GM12891 (cell line): Measurements from ENCODE around the gene FHIP1B.

Source experiments
- DNase-seq: peaks from one replicate; pipeline ENCODE4 v3.0.0; 2011; ENCODE audit warnings: low spot score; ENCODE audit not compliant: insufficient read length
- FAIRE-seq: peaks from 2 replicates; lab custom pipeline; 2011; peaks lifted over from hg19 to GRCh38; lab: Jason Lieb, UNC
- PAX5 ChIP-seq: IDR thresholded peaks from 2 replicates; pipeline ENCODE4 v1.6.1; 2011; ENCODE audit warnings: low read length, moderate library complexity, mild to moderate bottlenecking; ENCODE audit not compliant: insufficient read depth, severe bottlenecking
- POLR2A ChIP-seq: IDR thresholded peaks from 2 replicates; pipeline ENCODE4 v1.6.1; 2011; ENCODE audit warnings: low read depth, low read length, control low read depth
- POLR2AphosphoS5 ChIP-seq: IDR thresholded peaks from 2 replicates; pipeline ENCODE4 v1.6.1; 2011; ENCODE audit warnings: low read depth, low read length, control low read depth
- POU2F2 ChIP-seq: IDR thresholded peaks from 2 replicates; pipeline ENCODE4 v1.6.1; 2011; ENCODE audit warnings: low read depth, mild to moderate bottlenecking, control low read depth, low read length, moderate library complexity
- SPI1 ChIP-seq: IDR thresholded peaks from 2 replicates; pipeline ENCODE4 v1.6.1; 2011; ENCODE audit warnings: low read depth, low read length, control low read depth
- TAF1 ChIP-seq: IDR thresholded peaks from 2 replicates; pipeline ENCODE4 v1.6.1; 2011; ENCODE audit warnings: low read depth, low read length, control low read depth

Gene FHIP1B

GRCh38 chr11:6241316-6241715 lies 6.9 kb upstream of the FHIP1B start:
- DNase-seq: no peak
- TF ChIP-seq PAX5: no peak
- no peak for TF ChIP-seq POU2F2
- no peak for TF ChIP-seq POLR2A
- no peak for TF ChIP-seq POLR2AphosphoS5
- TF ChIP-seq TAF1: no peak
- TF ChIP-seq SPI1: no peak
- FAIRE-seq: no peak

GRCh38 chr11:6240781-6241180 lies 6.3 kb upstream of the FHIP1B start:
- TF ChIP-seq TAF1 (no peak), POLR2A (no peak), SPI1 (no peak), POLR2AphosphoS5 (no peak), PAX5 (no peak), POU2F2 (no peak)
- FAIRE-seq (no peak), DNase-seq (no peak)

- FAIRE-seq (no peak), DNase-seq (no peak)
- no peak for TF ChIP-seq POU2F2
- TF ChIP-seq POLR2A: no peak
- no peak for TF ChIP-seq TAF1
- no peak for TF ChIP-seq SPI1
- TF ChIP-seq POLR2AphosphoS5: no peak
- TF ChIP-seq PAX5: no peak
Observed at GRCh38 chr11:6240139-6240538, 5.7 kb upstream of the FHIP1B start.

- TF ChIP-seq POLR2AphosphoS5 (no peak), POLR2A (no peak), POU2F2 (no peak), SPI1 (no peak), TAF1 (no peak), PAX5 (no peak)
- no peak for FAIRE-seq
- no peak for DNase-seq
Observed at GRCh38 chr11:6238902-6239301, 4.5 kb upstream of the FHIP1B start, which contains the start of gene CNGA4. Gene CNGA4 (plus strand): TSS chr11:6239089. CDS start chr11:6239207, 118 bp downstream.

- FAIRE-seq (no peak), DNase-seq (no peak)
- no peak for TF ChIP-seq TAF1
- TF ChIP-seq PAX5: no peak
- no peak for TF ChIP-seq POLR2A
- no peak for TF ChIP-seq POLR2AphosphoS5
- no peak for TF ChIP-seq POU2F2
- TF ChIP-seq SPI1: no peak
Observed at GRCh38 chr11:6237761-6238302, 3.4 kb upstream of the FHIP1B start.

- no peak for DNase-seq
- no peak for TF ChIP-seq TAF1
- no peak for TF ChIP-seq POU2F2
- TF ChIP-seq PAX5: no peak
- no peak for TF ChIP-seq SPI1
- no peak for TF ChIP-seq POLR2A
- TF ChIP-seq POLR2AphosphoS5: no peak
- FAIRE-seq: no peak
Observed at GRCh38 chr11:6237266-6237665, 2.8 kb upstream of the FHIP1B start.

GRCh38 chr11:6233984-6234386 lies 451 bp downstream of the FHIP1B start:
- TF ChIP-seq POLR2AphosphoS5: no peak
- no peak for TF ChIP-seq SPI1
- TF ChIP-seq PAX5: no peak
- TF ChIP-seq TAF1: no peak
- TF ChIP-seq POLR2A: no peak
- TF ChIP-seq POU2F2: no peak
- DNase-seq (no peak), FAIRE-seq (no peak)

- no peak for TF ChIP-seq POU2F2
- TF ChIP-seq PAX5: no peak
- no peak for TF ChIP-seq SPI1
- no peak for TF ChIP-seq POLR2A
- TF ChIP-seq POLR2AphosphoS5: no peak
- TF ChIP-seq TAF1: no peak
- no peak for FAIRE-seq
- DNase-seq: no peak
Observed at GRCh38 chr11:6232899-6233298, 1.5 kb downstream of the FHIP1B start.

GRCh38 chr11:6229911-6230310 lies 4.5 kb downstream of the FHIP1B start:
- TF ChIP-seq POLR2AphosphoS5 (no peak), TAF1 (no peak), POLR2A (no peak), PAX5 (no peak), SPI1 (no peak), POU2F2 (no peak)
- FAIRE-seq (peak; percentile 85), DNase-seq (no peak)

- TF ChIP-seq POU2F2: no peak
- no peak for TF ChIP-seq TAF1
- TF ChIP-seq SPI1: no peak
- TF ChIP-seq PAX5: no peak
- no peak for TF ChIP-seq POLR2A
- no peak for TF ChIP-seq POLR2AphosphoS5
- FAIRE-seq: no peak
- no peak for DNase-seq
Observed at GRCh38 chr11:6228520-6228919, 5.9 kb downstream of the FHIP1B start.
